HG03159 (cell line): ENCODE data around the gene MBP.
A peak's percentile ranks its signal among the peaks of the same experiment; 100 is the strongest.

Experiments
- ATAC-seq: cut with Tn5 transposase; IDR thresholded peaks from one replicate; pipeline ENCODE4 v1.9.1; 2021; ENCODE audit warnings: mild to moderate bottlenecking, moderate library complexity; ENCODE audit not compliant: unreplicated experiment

The MBP gene

GRCh38 chr18:77068321-77069312 is 64.0 kb downstream of the MBP start:
- peak; percentile 40 for ATAC-seq

GRCh38 chr18:77067291-77068061 is 65.1 kb downstream of the MBP start:
- ATAC-seq: no peak

- no peak for ATAC-seq
Observed at GRCh38 chr18:77066689-77067088, 65.9 kb downstream of the MBP start.

GRCh38 chr18:77066101-77066500 is 66.5 kb downstream of the MBP start:
- ATAC-seq: no peak

- peak; percentile 36 for ATAC-seq
Observed at GRCh38 chr18:77065221-77065981, 67.2 kb downstream of the MBP start.

GRCh38 chr18:77063260-77063659 is 69.3 kb downstream of the MBP start:
- ATAC-seq: peak; percentile 46

GRCh38 chr18:77062518-77063003 is 70.0 kb downstream of the MBP start:
- peak; percentile 61 for ATAC-seq

GRCh38 chr18:77061946-77062517 is 70.6 kb downstream of the MBP start:
- peak; percentile 48 for ATAC-seq

GRCh38 chr18:77061281-77061945 is 71.2 kb downstream of the MBP start:
- no peak for ATAC-seq

GRCh38 chr18:77060151-77060550 is 72.4 kb downstream of the MBP start:
- ATAC-seq: no peak

- no peak for ATAC-seq
Observed at GRCh38 chr18:77059294-77059916, 73.2 kb downstream of the MBP start.

- ATAC-seq: no peak
Observed at GRCh38 chr18:77058290-77058835, 74.2 kb downstream of the MBP start.

- ATAC-seq: no peak
Observed at GRCh38 chr18:77057006-77057395, 75.6 kb downstream of the MBP start.

GRCh38 chr18:77056344-77057005 is 76.1 kb downstream of the MBP start:
- ATAC-seq: no peak

- no peak for ATAC-seq
Observed at GRCh38 chr18:77055429-77056300, 76.9 kb downstream of the MBP start.

- ATAC-seq: peak; percentile 80
Observed at GRCh38 chr18:77054606-77055428, 77.8 kb downstream of the MBP start.

GRCh38 chr18:77054288-77054605 is 78.3 kb downstream of the MBP start:
- ATAC-seq: peak; percentile 13
